Ascending aorta (tissue), 2 donors: ENCODE data around the gene ATP13A3. TPM values are rescaled to one million over a fixed set of nuclear protein-coding genes. Genes with fewer than 3 reads are reported as not detected.

Experiments
- DNase-seq, 2 donors: peaks; one replicate each; pipeline ENCODE4 v3.0.0-alpha.2; 2019; ENCODE audit warnings: low spot score in 2 of 2
- H3K27ac ChIP-seq, 2 donors: fragments of 200-600 bp; sonication (generic); one replicate each; pipeline ENCODE4 v1.5.1; 2016 to 2017; ENCODE audit warnings: mild to moderate bottlenecking in 1 of 2
- H3K27me3 ChIP-seq: fragments of 200-600 bp; sonication (generic); one replicate; pipeline ENCODE4 v1.5.1; 2017
- H3K36me3 ChIP-seq, 2 donors: fragments of 200-600 bp; sonication (generic); one replicate each; pipeline ENCODE4 v1.5.1; 2016
- H3K4me1 ChIP-seq, 2 donors: fragments of 200-600 bp; sonication (generic); one replicate each; pipeline ENCODE4 v1.5.1; 2016 to 2017; ENCODE audit warnings: mild to moderate bottlenecking in 1 of 2
- H3K4me3 ChIP-seq, 2 donors: fragments of 200-600 bp; sonication (generic); one replicate each; pipeline ENCODE4 v1.5.1; 2016 to 2017; ENCODE audit warnings: mild to moderate bottlenecking in 1 of 2
- H3K9me3 ChIP-seq, 2 donors: fragments of 200-600 bp; sonication (generic); one replicate each; pipeline ENCODE4 v1.5.1; 2016
- CTCF ChIP-seq, 3 experiments: fragments of 200-600 bp in 2 of 3; fragments of 450-650 bp in 1 of 3; sonication (generic) in 2 of 3; IDR thresholded peaks; one replicate each; pipeline ENCODE4 v1.5.1; 2016 to 2019; ENCODE audit warnings: antibody characterized with exemption in 3 of 3, mild to moderate bottlenecking in 1 of 3, moderate library complexity in 1 of 3
- intact Hi-C: fragments of 100-400 bp; cut with DNase I; formaldehyde crosslinking; loops from one replicate; pipeline ENCODE4 v1.15.1; 2023
- total RNA-seq: library from RNA; depleted of rRNA; stranded (reverse); fragments of >200 nt; gene quantifications from one replicate; pipeline ENCODE4 v1.1.0, GENCODE V29; 2016

ATP13A3 gene
- total RNA-seq, 1 donor from 2014 or later: 53.6 TPM

DNA sequence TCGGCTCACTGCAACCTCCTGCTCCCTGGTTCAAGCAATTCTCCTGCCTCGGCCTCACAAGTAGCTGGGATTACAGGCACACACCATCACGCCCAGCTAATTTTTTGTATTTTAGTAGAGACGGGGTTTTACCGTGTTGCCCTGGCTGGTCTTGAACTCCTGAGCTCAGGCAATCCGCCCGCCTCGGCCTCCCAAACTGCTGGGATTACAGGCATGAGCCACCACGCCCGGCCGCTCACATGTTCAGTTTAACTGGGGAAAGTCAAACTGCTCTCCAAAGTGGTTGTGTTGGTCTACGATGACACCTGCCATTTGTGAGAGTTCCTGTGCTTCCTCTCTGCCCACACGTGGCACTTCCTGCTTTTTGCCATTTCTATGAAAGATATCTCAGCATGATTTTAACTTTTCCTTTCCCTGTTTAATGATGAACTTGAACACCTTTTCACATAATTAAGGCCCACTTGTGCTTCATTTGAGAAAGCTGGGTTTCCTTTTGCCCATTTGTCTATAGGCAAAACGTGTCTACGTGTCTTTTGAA is 86.9 kb downstream of the ATP13A3 start:
- H3K4me1 ChIP-seq: peaks cover 0 to 9% of the 10 kb centered on the region in 2 donors
- no peak for DNase-seq
- no peak overlapping the region for H3K27ac ChIP-seq
- H3K9me3 ChIP-seq: no peaks in the 10 kb centered on the region
- intact Hi-C loops: no loop called here
- TF ChIP-seq CTCF (IDR thresholded peaks at IDR 0.05): no peak
- H3K36me3 ChIP-seq: peaks cover 0 to 2% of the 10 kb centered on the region in 2 donors
- H3K4me3 ChIP-seq: no peak overlapping the region
- peaks cover 8% of the 10 kb centered on the region for H3K27me3 ChIP-seq

GRCh38 chr3:194399166-194399565 is 87.6 kb downstream of the ATP13A3 start, which contains the start of gene GP5:
TSS of gene GP5 (minus strand) at chr3:194399266. CDS start at chr3:194398282, 984 bp downstream.
- peak within 1 kb of the TSS; percentile 1 to 53 for H3K4me3 ChIP-seq
- H3K9me3 ChIP-seq: no peaks in the 10 kb centered on the region
- H3K36me3 ChIP-seq: peaks cover 0 to 2% of the 10 kb centered on the region in 2 donors
- no peak for DNase-seq
- intact Hi-C loops: no loop called here
- no peak within 1 kb of the TSS for H3K27ac ChIP-seq
- H3K27me3 ChIP-seq: peaks cover 8% of the 10 kb centered on the region
- H3K4me1 ChIP-seq: peaks cover 0 to 9% of the 10 kb centered on the region in 2 donors
- TF ChIP-seq CTCF (IDR thresholded peaks at IDR 0.05): no peak

DNA sequence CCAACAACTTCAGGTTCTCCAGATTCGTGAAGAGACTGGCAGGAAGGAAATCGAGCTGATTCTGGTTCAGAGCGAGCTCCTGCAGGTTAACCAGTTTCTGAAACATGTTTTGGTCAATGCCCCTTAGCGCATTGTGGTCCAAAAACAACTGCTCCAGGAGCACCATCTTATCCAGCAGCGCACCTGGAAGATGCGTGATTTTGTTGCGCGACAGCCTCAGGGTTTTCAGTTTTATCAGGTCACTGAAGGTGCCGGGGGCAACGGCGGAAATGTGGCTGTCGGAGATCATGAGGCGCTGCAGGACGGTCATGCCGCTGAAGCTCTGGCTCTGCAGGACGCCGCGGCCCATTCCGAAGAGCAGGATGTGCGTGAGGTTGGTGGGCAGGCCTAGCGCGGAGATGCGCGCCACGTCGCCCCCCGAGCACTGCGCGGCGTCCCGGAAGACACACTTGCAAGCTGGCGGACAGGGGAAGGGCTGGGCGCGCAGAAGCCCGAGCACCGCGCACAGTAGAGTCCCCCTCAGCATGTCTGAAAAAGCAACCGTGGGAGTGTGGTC is 89.0 kb downstream of the ATP13A3 start:
- Histone ChIP-seq H3K9me3 (no peaks in the 10 kb centered on the region), H3K36me3 (no peaks in the 10 kb centered on the region), H3K4me3 (peak overlapping the region; percentile 1 to 53), H3K27me3 (peaks cover 8% of the 10 kb centered on the region), H3K4me1 (peaks cover 0 to 9% of the 10 kb centered on the region in 2 donors), H3K27ac (no peak overlapping the region)
- no peak for TF ChIP-seq CTCF (IDR thresholded peaks at IDR 0.05)
- DNase-seq: no peak
- intact Hi-C loops: no loop called here

GRCh38 chr3:194396859-194397756 is 89.7 kb downstream of the ATP13A3 start:
- no peak overlapping the region for H3K27ac ChIP-seq
- H3K27me3 ChIP-seq: peaks cover 8% of the 10 kb centered on the region
- TF ChIP-seq CTCF (IDR thresholded peaks at IDR 0.05): no peak

GRCh38 chr3:194396539-194396858 is 90.3 kb downstream of the ATP13A3 start:
- intact Hi-C loops: no loop called here
- H3K27ac ChIP-seq: no peak overlapping the region
- H3K27me3 ChIP-seq: peaks cover 8% of the 10 kb centered on the region

More at GRCh38 chr3:194396859-194397756, 89.7 kb downstream of the ATP13A3 start:
- intact Hi-C loops: no loop called here
- Histone ChIP-seq H3K9me3 (no peaks in the 10 kb centered on the region), H3K4me3 (peak overlapping the region; percentile 26 to 53), H3K4me1 (peaks cover 0 to 9% of the 10 kb centered on the region in 2 donors), H3K36me3 (no peaks in the 10 kb centered on the region)
- DNase-seq: no peak

More at GRCh38 chr3:194396539-194396858, 90.3 kb downstream of the ATP13A3 start:
- Histone ChIP-seq H3K9me3 (no peaks in the 10 kb centered on the region), H3K36me3 (no peaks in the 10 kb centered on the region), H3K4me3 (peak overlapping the region in 1 of 2 donors; percentile 53), H3K4me1 (peaks cover 0 to 9% of the 10 kb centered on the region in 2 donors)
- no peak for TF ChIP-seq CTCF (IDR thresholded peaks at IDR 0.05)
- no peak for DNase-seq
